Measurements from ENCODE around the gene GAL3ST2. TPM values are rescaled to one million over a fixed set of nuclear protein-coding genes. Genes with fewer than 3 reads are reported as not detected.
A peak's percentile ranks its signal among the peaks of the same experiment; 100 is the strongest.

GAL3ST2 gene
- total RNA-seq, 4 donors from 2014 or later, result 0.21 to 0.29 TPM; not detected in 2

DNA sequence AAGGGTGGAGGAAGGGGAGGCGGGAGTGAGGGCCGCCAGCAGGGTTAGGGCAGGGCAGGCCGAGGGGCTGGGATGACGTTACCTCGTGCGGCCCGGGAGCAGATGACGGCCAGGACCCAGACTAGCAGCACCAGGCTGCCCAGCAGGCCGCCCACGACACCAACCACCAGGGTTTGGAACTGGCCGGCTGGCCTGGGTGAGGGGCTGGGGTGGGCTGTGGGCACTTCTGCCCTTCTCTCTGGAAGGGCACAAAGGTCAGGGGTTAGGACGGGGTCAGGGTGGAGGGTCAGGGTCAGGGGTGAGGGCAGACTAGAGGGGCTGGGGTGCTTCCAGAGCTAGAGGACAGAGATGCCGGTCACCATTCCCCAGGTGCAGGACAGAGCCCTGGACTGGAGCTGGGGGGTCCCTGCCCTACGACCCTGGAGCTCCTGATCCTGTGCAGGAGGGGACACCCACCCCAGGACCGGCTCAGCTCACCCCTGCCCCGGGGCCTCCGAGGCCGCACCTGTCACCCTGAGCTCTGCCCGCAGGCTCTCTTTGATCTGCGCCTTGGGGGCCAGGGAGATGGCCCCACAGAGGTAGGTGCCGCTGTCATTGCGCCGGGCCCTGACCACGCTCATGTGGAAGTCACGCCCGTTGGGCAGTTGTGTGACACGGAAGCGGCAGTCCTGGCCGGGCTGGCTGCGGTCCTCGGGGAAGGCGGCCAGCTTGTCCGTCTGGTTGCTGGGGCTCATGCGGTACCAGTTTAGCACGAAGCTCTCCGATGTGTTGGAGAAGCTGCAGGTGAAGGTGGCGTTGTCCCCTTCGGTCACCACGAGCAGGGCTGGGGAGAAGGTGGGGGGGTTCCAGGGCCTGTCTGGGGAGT, 75.7 kb downstream of the GAL3ST2 start:
- Histone ChIP-seq H3K27me3 (no peaks in the 10 kb centered on the region), H3K36me3 (no peaks in the 10 kb centered on the region), H3K9me3 (no peaks in the 10 kb centered on the region), H3K27ac (no peak overlapping the region), H3K4me3 (no peak overlapping the region), H3K4me1 (no peaks in the 10 kb centered on the region)
- DNase-seq, result peak in 1 of 2 donors; percentile 13
- intact Hi-C loops (cut with DNase I; ENCODE audit: low total_unique reads), result no loop called here
- no peak for TF ChIP-seq POLR2A (IDR thresholded peaks at IDR 0.05)
- TF ChIP-seq, protein P1, sequence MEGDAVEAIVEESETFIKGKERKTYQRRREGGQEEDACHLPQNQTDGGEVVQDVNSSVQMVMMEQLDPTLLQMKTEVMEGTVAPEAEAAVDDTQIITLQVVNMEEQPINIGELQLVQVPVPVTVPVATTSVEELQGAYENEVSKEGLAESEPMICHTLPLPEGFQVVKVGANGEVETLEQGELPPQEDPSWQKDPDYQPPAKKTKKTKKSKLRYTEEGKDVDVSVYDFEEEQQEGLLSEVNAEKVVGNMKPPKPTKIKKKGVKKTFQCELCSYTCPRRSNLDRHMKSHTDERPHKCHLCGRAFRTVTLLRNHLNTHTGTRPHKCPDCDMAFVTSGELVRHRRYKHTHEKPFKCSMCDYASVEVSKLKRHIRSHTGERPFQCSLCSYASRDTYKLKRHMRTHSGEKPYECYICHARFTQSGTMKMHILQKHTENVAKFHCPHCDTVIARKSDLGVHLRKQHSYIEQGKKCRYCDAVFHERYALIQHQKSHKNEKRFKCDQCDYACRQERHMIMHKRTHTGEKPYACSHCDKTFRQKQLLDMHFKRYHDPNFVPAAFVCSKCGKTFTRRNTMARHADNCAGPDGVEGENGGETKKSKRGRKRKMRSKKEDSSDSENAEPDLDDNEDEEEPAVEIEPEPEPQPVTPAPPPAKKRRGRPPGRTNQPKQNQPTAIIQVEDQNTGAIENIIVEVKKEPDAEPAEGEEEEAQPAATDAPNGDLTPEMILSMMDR (IDR thresholded peaks at IDR 0.05), result no peak

DNA sequence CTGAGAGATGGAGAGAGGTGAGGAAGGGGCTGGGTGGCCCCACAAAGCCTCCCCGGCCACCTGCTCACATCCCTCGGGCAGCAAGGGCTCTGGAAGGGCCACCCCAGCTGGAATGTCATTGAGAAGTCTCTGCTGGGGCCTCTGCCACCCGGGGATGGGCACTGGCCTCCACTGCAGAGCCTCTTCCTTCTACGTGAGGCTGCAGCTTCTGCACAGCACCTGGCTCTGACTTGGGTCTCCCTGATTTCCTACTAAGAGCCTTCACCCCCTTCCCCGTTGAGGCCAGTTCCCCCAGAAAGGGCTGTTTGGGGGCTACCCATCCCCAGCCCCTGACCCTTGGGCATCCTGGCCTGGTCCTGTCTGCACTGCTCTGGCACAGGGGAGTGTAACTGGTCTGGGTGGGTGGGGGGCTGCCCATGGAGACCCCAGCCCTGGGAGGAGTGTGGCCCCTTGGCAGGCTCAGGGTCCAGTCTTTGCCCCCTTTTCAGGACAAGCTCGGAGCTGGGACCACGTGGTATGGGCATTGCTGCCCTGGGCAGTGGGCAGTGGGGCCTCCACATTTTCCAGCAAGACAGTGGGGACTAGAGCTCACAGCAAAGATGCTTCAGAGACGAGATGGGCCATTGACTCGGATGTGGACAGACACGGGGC, 76.5 kb downstream of the GAL3ST2 start:
- Histone ChIP-seq H3K27me3 (no peaks in the 10 kb centered on the region), H3K4me1 (no peaks in the 10 kb centered on the region), H3K36me3 (no peaks in the 10 kb centered on the region), H3K27ac (no peak overlapping the region), H3K4me3 (no peak overlapping the region), H3K9me3 (no peaks in the 10 kb centered on the region)
- DNase-seq, result peak in 1 of 2 donors; percentile 12
- TF ChIP-seq, protein P1 (IDR thresholded peaks at IDR 0.05), result no peak
- no peak for TF ChIP-seq POLR2A (IDR thresholded peaks at IDR 0.05)
- intact Hi-C loops (cut with DNase I; ENCODE audit: low total_unique reads), result no loop called here

Other genes with a start within 250 kb of the GAL3ST2 start
- 10 to 100 TPM; 22.9 to 31.2 (median 26.4) TPM for gene BOK, start 218.1 kb upstream of the GAL3ST2 start, total RNA-seq
- gene THAP4, start 139.7 kb upstream of the GAL3ST2 start, total RNA-seq, result 10 to 100 TPM; 21.2 to 42.7 (median 28.9) TPM
- gene ATG4B, start 139.1 kb upstream of the GAL3ST2 start, total RNA-seq, result 10 to 100 TPM; 14.4 to 99.8 (median 56.7) TPM
- gene DTYMK, start 90.0 kb upstream of the GAL3ST2 start, total RNA-seq, result 10 to 100 TPM in 1 of 4 donors, 1 to 10 TPM in 2, under 1 TPM in 1; 0.59 to 17.8 (median 8.4) TPM
- 10 to 100 TPM in 3 of 4 donors, 1 to 10 TPM in 1; 6.8 to 50.0 (median 27.9) TPM for gene ING5, start 74.8 kb upstream of the GAL3ST2 start, total RNA-seq
- 10 to 100 TPM in 2 of 4 donors, 1 to 10 TPM in 2; 5.3 to 54.4 (median 13.7) TPM for gene D2HGDH, start 42.2 kb upstream of the GAL3ST2 start, total RNA-seq
- under 1 TPM in 2 of 4 donors, not detected in 2; 0.21 to 0.29 TPM for gene NEU4, start 32.4 kb downstream of the GAL3ST2 start, total RNA-seq
- gene PDCD1, start 82.1 kb downstream of the GAL3ST2 start, total RNA-seq, result under 1 TPM in 1 of 4 donors, not detected in 3; 0.21 TPM
- gene RTP5, start 92.9 kb downstream of the GAL3ST2 start, total RNA-seq, result under 1 TPM in 1 of 4 donors, not detected in 3; 0.15 TPM

Data from uterus (tissue), 4 donors.